Mesenchymal stem cell (in vitro differentiated cells and primary cell): ENCODE results near the gene EEF1AKMT3.

ENCODE experiments used
- DNase-seq: peaks from one replicate; pipeline ENCODE4 v3.0.0-alpha.2; 2013
- H2AFZ ChIP-seq: one replicate; pipeline ENCODE4 v1.6.1; 2013; ENCODE audit warnings: low read depth, mild to moderate bottlenecking, control low read depth, inconsistent platforms, low read length, moderate library complexity
- H2AK5ac ChIP-seq: 2 replicates; pipeline ENCODE4 v1.6.1; 2013; ENCODE audit warnings: low read length, moderate library complexity, mild to moderate bottlenecking, inconsistent platforms; ENCODE audit not compliant: severe bottlenecking
- H2BK120ac ChIP-seq: one replicate; pipeline ENCODE4 v1.6.1; 2013; ENCODE audit warnings: low read depth, mild to moderate bottlenecking, inconsistent platforms, low read length, moderate library complexity
- H2BK12ac ChIP-seq, 2 experiments: one replicate each; pipeline ENCODE4 v1.6.1; 2013; ENCODE audit warnings: inconsistent platforms in 2 of 2, low read length in 2 of 2, mild to moderate bottlenecking in 2 of 2, moderate library complexity in 2 of 2, control low read depth in 1 of 2
- H2BK15ac ChIP-seq: one replicate; pipeline ENCODE4 v1.6.1; 2013; ENCODE audit warnings: mild to moderate bottlenecking, low read depth, inconsistent platforms; ENCODE audit not compliant: poor library complexity, severe bottlenecking
- H2BK5ac ChIP-seq: 2 replicates; pipeline ENCODE4 v1.6.1; 2013; ENCODE audit warnings: low read depth, mild to moderate bottlenecking, low read length, control low read depth, inconsistent platforms; ENCODE audit not compliant: poor library complexity, severe bottlenecking
- H3K14ac ChIP-seq, 2 experiments: one replicate each; pipeline ENCODE4 v1.6.1; 2013; ENCODE audit warnings: inconsistent platforms in 2 of 2, low read length in 2 of 2, control low read depth in 1 of 2, mild to moderate bottlenecking in 1 of 2, moderate library complexity in 1 of 2
- H3K18ac ChIP-seq, 2 experiments: one replicate each; pipeline ENCODE4 v1.6.1; 2013; ENCODE audit warnings: inconsistent platforms in 2 of 2, low read length in 2 of 2, control low read depth in 1 of 2, low read depth in 1 of 2, mild to moderate bottlenecking in 1 of 2
- H3K23ac ChIP-seq, 2 experiments: one replicate each; pipeline ENCODE4 v1.6.1; 2013; ENCODE audit warnings: inconsistent platforms in 2 of 2, low read length in 2 of 2, mild to moderate bottlenecking in 2 of 2, moderate library complexity in 2 of 2, control low read depth in 1 of 2
- H3K27ac ChIP-seq: 2 replicates; pipeline ENCODE4 v1.5.1; 2013; ENCODE audit warnings: mild to moderate bottlenecking, moderate library complexity, low read length, control low read depth, inconsistent platforms; ENCODE audit not compliant: poor library complexity, severe bottlenecking
- H3K27me3 ChIP-seq, 2 experiments: 2 replicates each; pipeline versions ENCODE4 v1.6.1 to v1.7.0; 2013; ENCODE audit warnings: low read length in 2 of 2, mild to moderate bottlenecking in 2 of 2, moderate library complexity in 2 of 2, control low read depth in 1 of 2, inconsistent platforms in 1 of 2; ENCODE audit not compliant: control insufficient read depth in 1 of 2, insufficient read depth in 1 of 2
- H3K36me3 ChIP-seq, 2 experiments: 2 replicates each; pipeline versions ENCODE4 v1.6.1 to v1.7.0; 2013; ENCODE audit warnings: low read length in 2 of 2, control low read depth in 1 of 2, inconsistent platforms in 1 of 2, low read depth in 1 of 2, mild to moderate bottlenecking in 1 of 2; ENCODE audit not compliant: insufficient read depth in 2 of 2, control insufficient read depth in 1 of 2
- H3K4ac ChIP-seq, 2 experiments: one replicate each; pipeline ENCODE4 v1.6.1; 2013; ENCODE audit warnings: inconsistent platforms in 2 of 2, low read length in 2 of 2, mild to moderate bottlenecking in 2 of 2, moderate library complexity in 2 of 2, control low read depth in 1 of 2, low read depth in 1 of 2
- H3K4me1 ChIP-seq: 2 replicates; pipeline ENCODE4 v1.6.1; 2013; ENCODE audit warnings: low read depth, low read length, control low read depth; ENCODE audit not compliant: control insufficient read depth, insufficient read depth
- H3K4me2 ChIP-seq: 2 replicates; pipeline ENCODE4 v1.6.1; 2013; ENCODE audit warnings: low read length, mild to moderate bottlenecking, inconsistent platforms; ENCODE audit not compliant: poor library complexity, severe bottlenecking
- H3K4me3 ChIP-seq, 2 experiments: 2 replicates each; pipeline versions ENCODE4 v1.5.1 to v1.7.0; 2013; ENCODE audit warnings: low read length in 2 of 2, mild to moderate bottlenecking in 2 of 2, control low read depth in 1 of 2, low read depth in 1 of 2; ENCODE audit not compliant: insufficient read depth in 1 of 2
- H3K79me1 ChIP-seq: replicated peaks from 2 replicates; pipeline ENCODE4 v1.6.1; 2013; ENCODE audit warnings: mild to moderate bottlenecking, control low read depth, low read length, inconsistent platforms; ENCODE audit not compliant: poor library complexity, severe bottlenecking
- H3K9ac ChIP-seq: 2 replicates; pipeline ENCODE4 v1.7.0; 2013; ENCODE audit warnings: mild to moderate bottlenecking, low read length, moderate library complexity
- H3K9me3 ChIP-seq: 2 replicates; pipeline ENCODE4 v1.7.0; 2013; ENCODE audit warnings: mild to moderate bottlenecking, low read length; ENCODE audit not compliant: control insufficient read depth
- H4K8ac ChIP-seq: one replicate; pipeline ENCODE4 v1.6.1; 2013; ENCODE audit warnings: inconsistent platforms, mild to moderate bottlenecking, low read length, moderate library complexity
- H4K91ac ChIP-seq: one replicate; pipeline ENCODE4 v1.6.1; 2013; ENCODE audit warnings: mild to moderate bottlenecking, low read length, inconsistent platforms
- WGBS: methylation state at CpG from one replicate; pipeline ENCODE4 v1.1.7; 2013; ENCODE audit warnings: mixed read lengths; 5-methylcytosine and 5-hydroxymethylcytosine counted together

Gene EEF1AKMT3

DNA sequence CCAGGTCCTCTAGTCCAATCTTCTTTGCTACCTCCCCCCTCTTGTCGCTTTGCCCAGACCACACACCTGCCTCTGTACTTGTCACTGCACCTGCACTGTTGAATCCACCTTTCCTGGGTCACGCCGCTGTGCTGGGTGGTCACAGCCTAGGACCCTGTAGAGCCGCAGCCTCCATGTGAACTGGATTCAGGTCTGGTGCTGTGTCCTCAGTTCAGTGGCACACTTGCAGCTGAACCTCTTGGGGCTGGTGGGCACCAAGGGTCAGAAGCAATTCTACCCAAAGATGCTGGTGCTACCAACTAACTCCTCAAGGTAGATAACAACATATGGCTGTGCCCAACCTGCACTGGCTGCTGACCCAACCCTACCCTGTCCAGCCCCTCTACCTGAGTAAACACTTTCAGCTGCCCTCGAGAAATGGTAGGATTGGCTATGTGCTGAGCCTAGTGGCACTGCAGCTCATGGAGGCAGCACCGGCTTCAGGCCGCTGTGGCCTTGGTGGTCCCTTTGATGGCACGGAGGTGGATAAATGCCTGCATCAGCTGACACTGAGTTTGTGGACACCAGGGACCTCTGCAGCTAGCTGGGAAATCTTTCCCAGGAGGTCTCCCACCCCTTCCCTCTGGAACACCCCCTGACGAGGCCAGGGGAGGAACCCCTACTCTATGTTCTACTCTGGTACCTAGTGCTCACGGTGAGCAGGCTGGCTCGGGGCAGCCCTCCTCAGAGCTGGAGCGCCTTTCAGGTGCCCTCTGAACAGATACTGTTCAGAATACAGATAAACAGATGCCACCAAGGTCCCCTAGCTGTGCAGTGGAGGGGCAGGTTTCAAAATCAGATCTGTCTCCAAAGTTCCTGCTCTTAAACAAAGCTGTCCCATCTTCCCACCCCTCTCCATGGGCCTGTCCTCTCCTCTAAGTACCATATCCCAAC is 48.1 kb upstream of the EEF1AKMT3 start:
- H3K27ac ChIP-seq: no peak overlapping the region
- no peak overlapping the region for H3K4me2 ChIP-seq
- 80% methylated on average over 12 of the region's 12 CpGs for WGBS

DNA sequence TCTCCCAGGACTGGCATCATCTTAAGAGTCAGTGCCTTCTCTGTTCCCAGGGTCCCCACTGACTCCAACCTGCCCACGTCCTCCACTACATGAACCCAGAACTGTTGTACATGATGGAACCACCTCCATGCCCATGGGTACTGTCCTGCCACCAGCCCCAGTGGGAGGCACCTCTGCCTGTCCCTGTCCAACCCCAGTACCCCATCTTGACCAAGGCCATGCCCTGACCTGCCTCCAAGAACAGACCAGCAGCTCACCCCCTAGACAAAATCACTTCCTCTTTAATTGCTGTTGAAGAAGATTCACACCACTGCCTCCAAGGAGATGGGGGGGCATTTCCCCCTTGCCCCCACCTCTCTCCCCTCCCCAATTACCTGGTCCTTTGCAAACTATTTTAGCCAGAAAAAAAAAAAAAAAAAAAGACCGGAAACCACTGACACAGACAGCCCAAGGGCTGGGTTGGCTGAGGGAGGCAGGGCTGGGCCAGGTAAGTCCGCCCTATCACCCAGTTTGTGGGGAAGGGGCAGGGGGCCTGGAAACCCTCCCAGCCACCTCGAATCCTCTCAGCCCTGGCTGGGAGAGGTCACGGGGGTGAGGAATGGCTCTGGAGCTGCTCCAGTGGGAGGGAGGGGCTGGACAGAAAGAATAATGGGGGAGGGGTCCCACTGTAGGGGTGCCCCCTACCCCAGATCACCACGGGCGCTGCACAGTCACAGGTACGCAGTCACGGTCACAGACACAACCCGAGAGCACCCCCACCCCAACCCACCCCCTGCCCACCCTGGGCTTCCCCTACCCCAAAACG is 47.3 kb upstream of the EEF1AKMT3 start:
- Histone ChIP-seq H2BK5ac (no peak overlapping the region), H4K8ac (no peak overlapping the region), H4K91ac (no peak overlapping the region), H2AK5ac (no peak overlapping the region), H3K4me3 (no peak overlapping the region), H3K18ac (no peak overlapping the region), H3K79me1 (no peaks in the 10 kb centered on the region), H3K4me2 (no peak overlapping the region), H3K23ac (no peak overlapping the region), H3K9me3 (no peaks in the 10 kb centered on the region), H2BK120ac (no peak overlapping the region), H2BK12ac (no peak overlapping the region), H3K4me1 (peaks cover 21% of the 10 kb centered on the region), H3K27me3 (peaks cover 40 to 53% of the 10 kb centered on the region in 2 experiments), H2AFZ (no peak overlapping the region), H3K14ac (no peak overlapping the region), H3K9ac (no peak overlapping the region), H3K4ac (no peak overlapping the region), H3K27ac (no peak overlapping the region), H2BK15ac (no peak overlapping the region), H3K36me3 (peaks cover 18 to 23% of the 10 kb centered on the region in 2 experiments)
- 77% methylated on average over 6 of the region's 11 CpGs for WGBS
- no peak for DNase-seq

More for the DNA sequence above, 48.1 kb upstream of the EEF1AKMT3 start:
- Histone ChIP-seq H3K4me1 (peaks cover 21% of the 10 kb centered on the region), H3K79me1 (no peaks in the 10 kb centered on the region), H3K4me3 (no peak overlapping the region), H2BK120ac (no peak overlapping the region), H4K8ac (no peak overlapping the region), H3K4ac (no peak overlapping the region), H2AK5ac (no peak overlapping the region), H2BK5ac (no peak overlapping the region), H3K9me3 (no peaks in the 10 kb centered on the region), H2BK12ac (no peak overlapping the region), H4K91ac (peak overlapping the region; percentile 19), H3K36me3 (peaks cover 27 to 30% of the 10 kb centered on the region in 2 experiments), H2AFZ (no peak overlapping the region), H3K9ac (no peak overlapping the region), H3K27me3 (peaks cover 34 to 46% of the 10 kb centered on the region in 2 experiments), H3K18ac (no peak overlapping the region), H3K14ac (no peak overlapping the region), H2BK15ac (no peak overlapping the region), H3K23ac (peak overlapping the region in 1 of 2 experiments; percentile 40)
- no peak for DNase-seq

DNA sequence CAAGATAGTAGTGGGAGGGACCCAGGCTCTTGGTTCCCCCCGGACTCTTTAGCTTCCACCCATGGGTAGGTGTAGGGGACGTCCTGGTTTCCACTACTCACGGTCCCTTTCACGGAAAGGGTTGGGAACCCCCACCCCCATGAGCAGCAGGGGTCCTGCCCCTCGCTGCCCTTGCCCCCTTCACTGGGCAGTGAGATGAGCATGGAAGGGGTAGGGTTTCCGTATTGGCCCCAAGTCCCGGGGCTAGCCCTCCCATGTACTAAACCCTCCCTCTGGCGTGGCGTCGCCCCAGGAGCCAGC is 46.6 kb upstream of the EEF1AKMT3 start:
- H2BK5ac ChIP-seq: no peak overlapping the region
- no peak overlapping the region for H3K27ac ChIP-seq
- peak overlapping the region; percentile 1 for H4K91ac ChIP-seq
- peak overlapping the region in 1 of 2 experiments; percentile 37 for H3K18ac ChIP-seq
- no peak overlapping the region for H3K14ac ChIP-seq
- 17% methylated on average over 10 of the region's 10 CpGs for WGBS
- no peak overlapping the region for H2BK120ac ChIP-seq
- peak overlapping the region; percentile 30 for H2BK15ac ChIP-seq
- H3K27me3 ChIP-seq: peaks cover 46 to 59% of the 10 kb centered on the region in 2 experiments
- no peak overlapping the region for H3K23ac ChIP-seq
- peaks cover 21% of the 10 kb centered on the region for H3K4me1 ChIP-seq
- no peak overlapping the region for H3K4ac ChIP-seq
- H3K4me2 ChIP-seq: peak overlapping the region; percentile 88
- peak overlapping the region in 1 of 2 experiments; percentile 93 for H3K4me3 ChIP-seq
- H3K9ac ChIP-seq: peak overlapping the region; percentile 93
- H4K8ac ChIP-seq: no peak overlapping the region
- peaks cover 12 to 17% of the 10 kb centered on the region in 2 experiments for H3K36me3 ChIP-seq
- H3K79me1 ChIP-seq: no peaks in the 10 kb centered on the region
- H2AFZ ChIP-seq: no peak overlapping the region
- no peak overlapping the region for H2BK12ac ChIP-seq
- no peaks in the 10 kb centered on the region for H3K9me3 ChIP-seq
- no peak overlapping the region for H2AK5ac ChIP-seq
- no peak for DNase-seq
